HCT116 (cell line): Measurements from ENCODE around the gene SHISAL1. TPM values are rescaled to one million over a fixed set of nuclear protein-coding genes. Genes with fewer than 3 reads are reported as not detected.

Experiments used
- ATAC-seq: fragments of 200-7000 bp; cut with Tn5 transposase; 2 replicates; pipeline ENCODE4 v1.9.1; 2020; ENCODE audit warnings: mild to moderate bottlenecking, moderate library complexity
- BruUV-seq: library from RNA; stranded (reverse); fragments of 400-500 nt; replicated peaks from 2 replicates; lab custom pipeline; 2021; lab: Mats Ljungman, UMichigan
- CTCF ChIA-PET: fragments of 300-600 bp; sonication (Branson Sonifier 250); formaldehyde crosslinking; loops from one replicate; lab custom pipeline; 2021; ENCODE audit warnings: antibody characterized with exemption; lab: Charles Lee
- POLR2A ChIA-PET: fragments of 300-600, 350-600 bp; sonication (Branson Sonifier 250); formaldehyde crosslinking; loops from one replicate; lab custom pipeline; 2021; ENCODE audit warnings: antibody characterized with exemption; lab: Charles Lee
- RAD21 ChIA-PET, 2 experiments: fragments of 300-600 bp; sonication (Branson Sonifier 250); formaldehyde crosslinking; loops; one replicate each; lab custom pipeline; 2023; ENCODE audit warnings: low total read pairs in 2 of 2; ENCODE audit not compliant: uncharacterized antibody in 2 of 2, unreplicated experiment in 2 of 2, low non-redundant PET in 1 of 2; lab: Charles Lee
- DNase-seq: peaks from one replicate; pipeline ENCODE4 v3.0.0-alpha.2; 2010; ENCODE audit warnings: low read depth, low spot score
- H2AFZ ChIP-seq: fragments of 200-600 bp; shearing (Covaris generic), sonication (generic); 2 replicates; pipeline ENCODE4 v1.6.1; 2017; ENCODE audit warnings: low read depth, mixed run types, mixed read lengths, antibody characterized with exemption, low read length; ENCODE audit not compliant: poor library complexity, severe bottlenecking
- H3K27ac ChIP-seq: 2 replicates; pipeline ENCODE4 v1.5.1; 2012; ENCODE audit warnings: low read depth, low read length
- H3K27me3 ChIP-seq: fragments of 200-600 bp; sonication (generic); 2 replicates; pipeline ENCODE4 v1.6.1; 2016; ENCODE audit warnings: mixed run types, low read length, mixed read lengths; ENCODE audit not compliant: insufficient read depth
- H3K36me3 ChIP-seq, 2 experiments: fragments of 200-500 bp in 1 of 2; fragments of 200-600 bp in 1 of 2; sonication (Bioruptor generic) in 1 of 2; sonication (generic) in 1 of 2; 2 replicates each; pipeline versions ENCODE4 v1.5.1 to v1.6.1; 2014 to 2016; ENCODE audit warnings: low read length in 2 of 2, inconsistent platforms in 1 of 2, mixed read lengths in 1 of 2, mixed run types in 1 of 2; ENCODE audit not compliant: insufficient read depth in 2 of 2, control insufficient read depth in 1 of 2
- H3K4me1 ChIP-seq, 2 experiments: fragments of 200-600 bp in 1 of 2; sonication (generic) in 1 of 2; 2 replicates each; pipeline versions ENCODE4 v1.5.1 to v1.6.1; 2012 to 2017; ENCODE audit warnings: low read length in 2 of 2, inconsistent platforms in 1 of 2, mild to moderate bottlenecking in 1 of 2, mixed read lengths in 1 of 2, mixed run types in 1 of 2, moderate library complexity in 1 of 2; ENCODE audit not compliant: insufficient read depth in 2 of 2, control insufficient read depth in 1 of 2
- H3K4me2 ChIP-seq: fragments of 200-600 bp; sonication (generic); 2 replicates; pipeline ENCODE4 v1.6.1; 2017; ENCODE audit warnings: mixed run types, low read length, mixed read lengths
- H3K4me3 ChIP-seq, 2 experiments: fragments of 200-600 bp in 1 of 2; sonication (generic) in 1 of 2; replicated peaks in 1 of 2; 2 replicates each; pipeline ENCODE4 v1.5.1; 2011 to 2016; ENCODE audit warnings: low read length in 2 of 2, control low read depth in 1 of 2, low read depth in 1 of 2, mild to moderate bottlenecking in 1 of 2, mixed read lengths in 1 of 2, mixed run types in 1 of 2
- H3K79me2 ChIP-seq: fragments of 200-600 bp; sonication (generic); 2 replicates; pipeline ENCODE4 v1.6.1; 2017; ENCODE audit warnings: mild to moderate bottlenecking, mixed run types, low read length, moderate library complexity, mixed read lengths; ENCODE audit not compliant: insufficient read depth
- H3K9ac ChIP-seq: fragments of 200-600 bp; sonication (generic); 2 replicates; pipeline ENCODE4 v1.6.1; 2016; ENCODE audit warnings: low read length, mixed read lengths
- H3K9me2 ChIP-seq: fragments of 200-600 bp; sonication (generic), shearing (Covaris generic); 2 replicates; pipeline ENCODE4 v1.6.1; 2017; ENCODE audit warnings: mixed run types, mild to moderate bottlenecking, moderate library complexity; ENCODE audit not compliant: insufficient read depth
- H3K9me3 ChIP-seq, 2 experiments: fragments of 200-500 bp in 1 of 2; fragments of 200-600 bp in 1 of 2; sonication (Bioruptor generic) in 1 of 2; sonication (generic) in 1 of 2; 2 replicates each; pipeline ENCODE4 v1.6.1; 2014 to 2017; ENCODE audit warnings: low read length in 2 of 2, mixed read lengths in 2 of 2, inconsistent platforms in 1 of 2, low read depth in 1 of 2, mild to moderate bottlenecking in 1 of 2, mixed run types in 1 of 2, moderate library complexity in 1 of 2; ENCODE audit not compliant: control insufficient read depth in 1 of 2, insufficient read depth in 1 of 2
- H4K20me1 ChIP-seq: fragments of 200-600 bp; sonication (generic), shearing (Covaris generic); 2 replicates; pipeline ENCODE4 v1.6.1; 2017; ENCODE audit warnings: mixed run types, mild to moderate bottlenecking, moderate library complexity; ENCODE audit not compliant: insufficient read depth
- CEBPB ChIP-seq: IDR thresholded peaks from 2 replicates; pipeline ENCODE4 v1.6.1; 2012; ENCODE audit warnings: low read depth
- ELF1 ChIP-seq: IDR thresholded peaks from 2 replicates; pipeline ENCODE4 v1.6.1; 2012; ENCODE audit warnings: low read depth, borderline replicate concordance
- EZH2phosphoT487 ChIP-seq: fragments of 200-600 bp; IDR thresholded peaks from 2 replicates; pipeline ENCODE4 v1.6.1; 2018; ENCODE audit warnings: antibody characterized with exemption, borderline replicate concordance
- FOSL1 ChIP-seq: IDR thresholded peaks from 2 replicates; pipeline ENCODE4 v1.6.1; 2012; ENCODE audit warnings: low read depth
- JUND ChIP-seq: IDR thresholded peaks from 2 replicates; pipeline ENCODE4 v1.6.1; 2012
- POLR2AphosphoS5 ChIP-seq: IDR thresholded peaks from 2 replicates; pipeline ENCODE4 v1.6.1; 2011; ENCODE audit warnings: mild to moderate bottlenecking, low read depth, low read length, moderate library complexity
- RAD21 ChIP-seq: IDR thresholded peaks from 2 replicates; pipeline ENCODE4 v1.6.1; 2012; ENCODE audit warnings: low read depth, mild to moderate bottlenecking
- SIN3A ChIP-seq: IDR thresholded peaks from 2 replicates; pipeline ENCODE4 v1.6.1; 2012; ENCODE audit warnings: low read depth
- SRF ChIP-seq: IDR thresholded peaks from 2 replicates; pipeline ENCODE4 v1.6.1; 2012; ENCODE audit warnings: low read depth
- TCF7L2 ChIP-seq: IDR thresholded peaks from 2 replicates; pipeline ENCODE4 v1.7.0; 2011; ENCODE audit warnings: borderline replicate concordance, inconsistent platforms; ENCODE audit not compliant: insufficient read depth, insufficient read length; ENCODE audit errors: extremely low read depth
- YY1 ChIP-seq: IDR thresholded peaks from 2 replicates; pipeline ENCODE4 v1.6.1; 2011; ENCODE audit warnings: low read length, low read depth, moderate library complexity, mild to moderate bottlenecking; ENCODE audit not compliant: insufficient replicate concordance; ENCODE audit errors: extremely low read depth
- intact Hi-C: fragments of 100-400 bp; cut with micrococcal nuclease; formaldehyde crosslinking; loops from 2 replicates; pipeline ENCODE4 v1.10.0; 2022
- total RNA-seq: library from RNA; stranded (reverse); gene quantifications from one replicate; pipeline ENCODE4 v1.2.1, GENCODE V29; 2021; ENCODE audit not compliant: unreplicated experiment
- TF ChIP-seq, protein P1 (sequence below): IDR thresholded peaks from 2 replicates; pipeline ENCODE4 v1.6.1; 2011; ENCODE audit warnings: mild to moderate bottlenecking, low read length, moderate library complexity; ENCODE audit not compliant: insufficient replicate concordance; ENCODE audit errors: extremely low read depth
- TF ChIP-seq, protein P2 (sequence below): IDR thresholded peaks from 2 replicates; pipeline ENCODE4 v1.6.1; 2012
- TF ChIP-seq, protein P3 (sequence below): IDR thresholded peaks from 2 replicates; pipeline ENCODE4 v1.6.1; 2012; ENCODE audit warnings: low read depth

SHISAL1 gene
- total RNA-seq, 1 experiment from 2014 or later: not detected

DNA sequence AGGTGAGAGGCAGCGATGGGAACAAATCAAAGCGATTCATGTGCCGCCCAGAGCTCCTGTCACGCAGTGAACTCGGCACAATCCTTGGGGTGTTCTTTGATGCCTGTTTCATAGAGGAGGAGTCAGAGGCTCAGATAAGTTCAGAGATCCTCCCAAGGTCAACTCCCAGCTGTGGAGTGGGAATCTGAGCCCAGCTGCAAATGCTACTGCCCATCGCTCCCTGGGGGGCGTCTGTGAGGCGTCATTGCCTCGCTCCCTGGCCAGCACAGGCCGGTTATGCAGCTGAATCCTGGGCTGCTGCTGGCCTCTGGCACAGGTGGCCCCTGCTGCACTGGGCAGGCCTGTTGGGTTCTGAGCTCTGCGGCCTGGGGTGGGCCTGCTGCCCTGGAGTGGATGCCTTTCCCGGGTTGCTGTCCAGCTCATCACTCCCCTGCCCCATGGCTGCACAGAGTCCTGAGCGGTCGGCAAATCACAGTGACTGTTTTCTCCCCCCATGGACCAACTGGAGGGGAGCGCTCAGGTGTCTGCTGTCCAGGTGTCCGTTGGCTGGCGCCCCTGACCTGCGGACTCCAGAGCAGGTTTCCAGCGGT lies 36.3 kb upstream of the SHISAL1 start:
- BruUV-seq: no TSS peak
- POLR2A ChIA-PET: no interaction called here
- intact Hi-C loops: no loop called here
- peaks cover 4% of the 10 kb centered on the region; the same call in 1 of the 2 replicates for H3K27me3 ChIP-seq
- no peaks in the 10 kb centered on the region for H3K9me3 ChIP-seq
- H2AFZ ChIP-seq: no peak overlapping the region
- peaks cover 7 to 14% of the 10 kb centered on the region in 2 experiments for H3K4me1 ChIP-seq
- TF ChIP-seq FOSL1 (no peak), CEBPB (no peak), YY1 (no peak), RAD21 (no peak), JUND (no peak), POLR2AphosphoS5 (no peak), SIN3A (no peak), EZH2phosphoT487 (no peak), TCF7L2 (no peak), ELF1 (no peak), SRF (no peak)
- TF ChIP-seq, protein P1, sequence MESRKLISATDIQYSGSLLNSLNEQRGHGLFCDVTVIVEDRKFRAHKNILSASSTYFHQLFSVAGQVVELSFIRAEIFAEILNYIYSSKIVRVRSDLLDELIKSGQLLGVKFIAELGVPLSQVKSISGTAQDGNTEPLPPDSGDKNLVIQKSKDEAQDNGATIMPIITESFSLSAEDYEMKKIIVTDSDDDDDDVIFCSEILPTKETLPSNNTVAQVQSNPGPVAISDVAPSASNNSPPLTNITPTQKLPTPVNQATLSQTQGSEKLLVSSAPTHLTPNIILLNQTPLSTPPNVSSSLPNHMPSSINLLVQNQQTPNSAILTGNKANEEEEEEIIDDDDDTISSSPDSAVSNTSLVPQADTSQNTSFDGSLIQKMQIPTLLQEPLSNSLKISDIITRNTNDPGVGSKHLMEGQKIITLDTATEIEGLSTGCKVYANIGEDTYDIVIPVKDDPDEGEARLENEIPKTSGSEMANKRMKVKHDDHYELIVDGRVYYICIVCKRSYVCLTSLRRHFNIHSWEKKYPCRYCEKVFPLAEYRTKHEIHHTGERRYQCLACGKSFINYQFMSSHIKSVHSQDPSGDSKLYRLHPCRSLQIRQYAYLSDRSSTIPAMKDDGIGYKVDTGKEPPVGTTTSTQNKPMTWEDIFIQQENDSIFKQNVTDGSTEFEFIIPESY: no peak
- TF ChIP-seq, protein P2, sequence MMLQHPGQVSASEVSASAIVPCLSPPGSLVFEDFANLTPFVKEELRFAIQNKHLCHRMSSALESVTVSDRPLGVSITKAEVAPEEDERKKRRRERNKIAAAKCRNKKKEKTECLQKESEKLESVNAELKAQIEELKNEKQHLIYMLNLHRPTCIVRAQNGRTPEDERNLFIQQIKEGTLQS: no peak
- TF ChIP-seq, protein P3, sequence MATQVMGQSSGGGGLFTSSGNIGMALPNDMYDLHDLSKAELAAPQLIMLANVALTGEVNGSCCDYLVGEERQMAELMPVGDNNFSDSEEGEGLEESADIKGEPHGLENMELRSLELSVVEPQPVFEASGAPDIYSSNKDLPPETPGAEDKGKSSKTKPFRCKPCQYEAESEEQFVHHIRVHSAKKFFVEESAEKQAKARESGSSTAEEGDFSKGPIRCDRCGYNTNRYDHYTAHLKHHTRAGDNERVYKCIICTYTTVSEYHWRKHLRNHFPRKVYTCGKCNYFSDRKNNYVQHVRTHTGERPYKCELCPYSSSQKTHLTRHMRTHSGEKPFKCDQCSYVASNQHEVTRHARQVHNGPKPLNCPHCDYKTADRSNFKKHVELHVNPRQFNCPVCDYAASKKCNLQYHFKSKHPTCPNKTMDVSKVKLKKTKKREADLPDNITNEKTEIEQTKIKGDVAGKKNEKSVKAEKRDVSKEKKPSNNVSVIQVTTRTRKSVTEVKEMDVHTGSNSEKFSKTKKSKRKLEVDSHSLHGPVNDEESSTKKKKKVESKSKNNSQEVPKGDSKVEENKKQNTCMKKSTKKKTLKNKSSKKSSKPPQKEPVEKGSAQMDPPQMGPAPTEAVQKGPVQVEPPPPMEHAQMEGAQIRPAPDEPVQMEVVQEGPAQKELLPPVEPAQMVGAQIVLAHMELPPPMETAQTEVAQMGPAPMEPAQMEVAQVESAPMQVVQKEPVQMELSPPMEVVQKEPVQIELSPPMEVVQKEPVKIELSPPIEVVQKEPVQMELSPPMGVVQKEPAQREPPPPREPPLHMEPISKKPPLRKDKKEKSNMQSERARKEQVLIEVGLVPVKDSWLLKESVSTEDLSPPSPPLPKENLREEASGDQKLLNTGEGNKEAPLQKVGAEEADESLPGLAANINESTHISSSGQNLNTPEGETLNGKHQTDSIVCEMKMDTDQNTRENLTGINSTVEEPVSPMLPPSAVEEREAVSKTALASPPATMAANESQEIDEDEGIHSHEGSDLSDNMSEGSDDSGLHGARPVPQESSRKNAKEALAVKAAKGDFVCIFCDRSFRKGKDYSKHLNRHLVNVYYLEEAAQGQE: no peak
- H3K27ac ChIP-seq: no peak overlapping the region
- no peaks in the 10 kb centered on the region for H3K79me2 ChIP-seq
- no peak overlapping the region for H3K9ac ChIP-seq
- ATAC-seq (no peak), DNase-seq (no peak)
- no peak overlapping the region for H3K4me3 ChIP-seq
- RAD21 ChIA-PET: no interaction called here
- H4K20me1 ChIP-seq: no peaks in the 10 kb centered on the region
- H3K36me3 ChIP-seq: no peaks in the 10 kb centered on the region
- CTCF ChIA-PET: no interaction called here
- no peak overlapping the region for H3K4me2 ChIP-seq
- no peaks in the 10 kb centered on the region for H3K9me2 ChIP-seq
